ENCODE measurements around the gene LAYN. TPM values are rescaled to one million over a fixed set of nuclear protein-coding genes. Genes with fewer than 3 reads are reported as not detected.

LAYN gene
- total and polyA plus RNA-seq, 2 donors = 11.5 to 30.9 TPM

DNA sequence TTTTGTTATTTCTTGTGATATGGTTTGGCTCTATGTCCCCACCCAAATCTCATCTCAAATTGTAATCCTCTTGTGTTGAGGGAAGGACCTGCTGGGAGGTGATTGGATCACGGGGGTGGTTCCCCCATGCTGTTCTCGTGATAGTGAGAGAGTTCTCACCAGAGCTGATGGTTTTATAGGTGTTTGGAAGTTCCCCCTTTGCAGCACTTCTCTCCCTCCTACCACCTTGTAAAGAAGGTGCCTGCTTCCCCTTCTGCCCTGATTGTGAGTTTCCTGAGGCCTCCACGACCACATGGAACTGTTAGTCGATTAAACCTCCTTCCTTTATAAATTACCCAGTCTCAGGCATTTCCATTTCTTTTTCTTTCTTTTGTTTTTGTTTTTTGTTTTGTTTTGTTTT lies 37.3 kb downstream of the LAYN start:
- Histone ChIP-seq H3K27ac (ENCODE audit: low read depth in 1 of 2, low read length in 1 of 2) (no peak overlapping the region), H3K36me3 (ENCODE audit: control insufficient read depth in 2 of 2, insufficient read depth in 2 of 2, low read length in 1 of 2) (no peaks in the 10 kb centered on the region), H3K9me3 (ENCODE audit: control insufficient read depth in 2 of 2, insufficient read depth in 1 of 2, low read length in 1 of 2) (no peaks in the 10 kb centered on the region), H3K4me1 (ENCODE audit: control insufficient read depth in 2 of 2, insufficient read depth in 2 of 2, low read length in 2 of 2) (no peaks in the 10 kb centered on the region), H3K27me3 (ENCODE audit: control insufficient read depth in 2 of 2, insufficient read depth in 1 of 2, low read length in 1 of 2) (no peaks in the 10 kb centered on the region), H3K4me3 (ENCODE audit: low read length in 2 of 2) (no peak overlapping the region)
- WGBS = 52% methylated on average over 4 of the region's 4 CpGs
- DNase-seq (ENCODE audit: low read depth in 6 of 9, low spot score in 9 of 9) = no peak

DNA sequence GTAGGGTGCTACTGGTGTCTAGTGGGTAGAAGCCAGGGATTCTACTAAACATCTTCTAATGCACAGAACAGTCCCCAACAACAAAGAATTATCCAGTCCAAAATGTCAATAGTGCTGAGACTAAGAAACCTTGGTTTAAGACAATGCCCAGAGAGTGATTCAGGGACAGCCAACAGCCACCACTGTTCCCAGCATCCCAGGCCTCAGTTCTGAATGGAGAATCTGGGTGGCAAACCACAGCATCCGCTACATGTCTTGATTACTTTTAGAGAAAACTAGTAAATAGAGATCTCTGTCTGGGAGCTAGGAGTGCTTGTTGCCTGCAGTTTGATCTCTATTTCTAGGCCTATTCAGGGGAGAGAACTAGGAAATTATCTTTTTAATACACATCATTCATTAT lies 40.8 kb downstream of the LAYN start:
- H3K27ac ChIP-seq (ENCODE audit: low read depth in 1 of 2, low read length in 1 of 2) = no peak overlapping the region
- 94% methylated on average over 1 of the region's 1 CpG for WGBS
- H3K36me3 ChIP-seq (ENCODE audit: control insufficient read depth in 2 of 2, insufficient read depth in 2 of 2, low read length in 1 of 2) = no peaks in the 10 kb centered on the region
- H3K4me1 ChIP-seq (ENCODE audit: control insufficient read depth in 2 of 2, insufficient read depth in 2 of 2, low read length in 2 of 2) = no peaks in the 10 kb centered on the region
- no peaks in the 10 kb centered on the region for H3K27me3 ChIP-seq (ENCODE audit: control insufficient read depth in 2 of 2, insufficient read depth in 1 of 2, low read length in 1 of 2)
- no peaks in the 10 kb centered on the region for H3K9me3 ChIP-seq (ENCODE audit: control insufficient read depth in 2 of 2, insufficient read depth in 1 of 2, low read length in 1 of 2)
- no peak for DNase-seq (ENCODE audit: low read depth in 6 of 9, low spot score in 9 of 9)
- H3K4me3 ChIP-seq (ENCODE audit: low read length in 2 of 2) = no peak overlapping the region

GRCh38 chr11:111582163-111582562 lies 41.6 kb downstream of the LAYN start:
- Histone ChIP-seq H3K36me3 (ENCODE audit: control insufficient read depth in 2 of 2, insufficient read depth in 2 of 2, low read length in 1 of 2) (no peaks in the 10 kb centered on the region), H3K27me3 (ENCODE audit: control insufficient read depth in 2 of 2, insufficient read depth in 1 of 2, low read length in 1 of 2) (no peaks in the 10 kb centered on the region), H3K9me3 (ENCODE audit: control insufficient read depth in 2 of 2, insufficient read depth in 1 of 2, low read length in 1 of 2) (no peaks in the 10 kb centered on the region), H3K4me1 (ENCODE audit: control insufficient read depth in 2 of 2, insufficient read depth in 2 of 2, low read length in 2 of 2) (no peaks in the 10 kb centered on the region), H3K27ac (ENCODE audit: low read depth in 1 of 2, low read length in 1 of 2) (no peak overlapping the region), H3K4me3 (ENCODE audit: low read length in 2 of 2) (no peak overlapping the region)
- no peak for DNase-seq (ENCODE audit: low read depth in 6 of 9, low spot score in 9 of 9)

GRCh38 chr11:111582881-111583280 lies 42.4 kb downstream of the LAYN start:
- Histone ChIP-seq H3K9me3 (ENCODE audit: control insufficient read depth in 2 of 2, insufficient read depth in 1 of 2, low read length in 1 of 2) (no peaks in the 10 kb centered on the region), H3K36me3 (ENCODE audit: control insufficient read depth in 2 of 2, insufficient read depth in 2 of 2, low read length in 1 of 2) (no peaks in the 10 kb centered on the region), H3K27me3 (ENCODE audit: control insufficient read depth in 2 of 2, insufficient read depth in 1 of 2, low read length in 1 of 2) (no peaks in the 10 kb centered on the region), H3K4me1 (ENCODE audit: control insufficient read depth in 2 of 2, insufficient read depth in 2 of 2, low read length in 2 of 2) (no peaks in the 10 kb centered on the region), H3K27ac (ENCODE audit: low read depth in 1 of 2, low read length in 1 of 2) (no peak overlapping the region), H3K4me3 (ENCODE audit: low read length in 2 of 2) (no peak overlapping the region)
- no peak for DNase-seq (ENCODE audit: low read depth in 6 of 9, low spot score in 9 of 9)
- 89% methylated on average over 4 of the region's 4 CpGs for WGBS

- no peak overlapping the region for H3K4me3 ChIP-seq (ENCODE audit: low read length in 2 of 2)
- no peaks in the 10 kb centered on the region for H3K9me3 ChIP-seq (ENCODE audit: control insufficient read depth in 2 of 2, insufficient read depth in 1 of 2, low read length in 1 of 2)
- DNase-seq (ENCODE audit: low read depth in 6 of 9, low spot score in 9 of 9) = no peak
- no peaks in the 10 kb centered on the region for H3K36me3 ChIP-seq (ENCODE audit: control insufficient read depth in 2 of 2, insufficient read depth in 2 of 2, low read length in 1 of 2)
- WGBS = 51% methylated on average over 2 of the region's 2 CpGs
- no peaks in the 10 kb centered on the region for H3K27me3 ChIP-seq (ENCODE audit: control insufficient read depth in 2 of 2, insufficient read depth in 1 of 2, low read length in 1 of 2)
- no peak overlapping the region for H3K27ac ChIP-seq (ENCODE audit: low read depth in 1 of 2, low read length in 1 of 2)
- H3K4me1 ChIP-seq (ENCODE audit: control insufficient read depth in 2 of 2, insufficient read depth in 2 of 2, low read length in 2 of 2) = no peaks in the 10 kb centered on the region
These were observed 44.9 kb downstream of the LAYN start for GRCh38 chr11:111585371-111585770.

DNA sequence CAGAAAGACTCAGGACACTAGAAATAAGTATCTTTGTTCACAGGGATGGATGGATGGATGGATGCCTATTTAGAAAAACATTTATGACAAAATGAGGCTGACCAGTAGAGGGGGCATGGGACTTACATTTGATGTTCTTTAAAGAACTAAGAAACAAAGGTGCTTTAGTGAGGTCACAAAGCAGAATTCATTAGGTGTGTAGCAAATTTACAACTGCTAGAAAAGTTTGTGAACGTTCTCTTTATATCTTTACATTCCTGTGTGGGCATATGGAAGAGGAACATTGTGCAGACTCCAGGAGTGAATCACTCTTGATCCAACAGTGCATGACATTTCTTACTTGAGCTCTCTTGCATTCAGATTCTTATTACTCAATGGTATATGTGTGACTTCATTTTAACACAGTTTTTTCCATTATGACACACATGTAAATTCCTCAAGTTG lies 45.9 kb downstream of the LAYN start:
- H3K9me3 ChIP-seq (ENCODE audit: control insufficient read depth in 2 of 2, insufficient read depth in 1 of 2, low read length in 1 of 2) = no peaks in the 10 kb centered on the region
- no peak overlapping the region for H3K27ac ChIP-seq (ENCODE audit: low read depth in 1 of 2, low read length in 1 of 2)
- 37% methylated on average over 1 of the region's 1 CpG for WGBS
- H3K27me3 ChIP-seq (ENCODE audit: control insufficient read depth in 2 of 2, insufficient read depth in 1 of 2, low read length in 1 of 2) = no peaks in the 10 kb centered on the region
- peak in 7 of 9 donors; percentile 33 to 74 (median 54) for DNase-seq (ENCODE audit: low read depth in 6 of 9, low spot score in 9 of 9)
- no peak overlapping the region for H3K4me3 ChIP-seq (ENCODE audit: low read length in 2 of 2)
- H3K4me1 ChIP-seq (ENCODE audit: control insufficient read depth in 2 of 2, insufficient read depth in 2 of 2, low read length in 2 of 2) = no peaks in the 10 kb centered on the region
- no peaks in the 10 kb centered on the region for H3K36me3 ChIP-seq (ENCODE audit: control insufficient read depth in 2 of 2, insufficient read depth in 2 of 2, low read length in 1 of 2)

DNA sequence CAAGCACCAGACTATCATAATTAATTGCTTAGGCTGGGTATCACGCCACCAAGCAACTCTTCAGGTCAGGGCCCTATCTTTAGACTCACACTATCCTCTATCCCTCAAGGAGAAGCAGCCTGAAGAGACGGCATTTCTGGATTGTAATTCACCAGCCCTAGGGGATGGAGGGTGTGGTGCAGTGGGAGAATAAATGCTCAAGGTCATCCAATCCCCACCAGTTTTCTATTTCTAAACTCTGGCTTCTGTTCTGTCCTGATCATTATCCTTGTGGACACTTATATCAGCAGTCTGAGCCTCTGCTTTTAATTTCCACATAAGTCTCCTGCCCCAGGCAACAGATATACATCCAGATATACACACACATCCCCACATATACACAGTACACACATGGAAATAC lies 48.6 kb downstream of the LAYN start:
- Histone ChIP-seq H3K4me3 (ENCODE audit: low read length in 2 of 2) (no peak overlapping the region), H3K27me3 (ENCODE audit: control insufficient read depth in 2 of 2, insufficient read depth in 1 of 2, low read length in 1 of 2) (no peaks in the 10 kb centered on the region), H3K4me1 (ENCODE audit: control insufficient read depth in 2 of 2, insufficient read depth in 2 of 2, low read length in 2 of 2) (no peaks in the 10 kb centered on the region), H3K36me3 (ENCODE audit: control insufficient read depth in 2 of 2, insufficient read depth in 2 of 2, low read length in 1 of 2) (no peaks in the 10 kb centered on the region), H3K27ac (ENCODE audit: low read depth in 1 of 2, low read length in 1 of 2) (no peak overlapping the region), H3K9me3 (ENCODE audit: control insufficient read depth in 2 of 2, insufficient read depth in 1 of 2, low read length in 1 of 2) (no peaks in the 10 kb centered on the region)
- no peak for DNase-seq (ENCODE audit: low read depth in 6 of 9, low spot score in 9 of 9)
- WGBS = 100% methylated on average over 2 of the region's 2 CpGs

- Histone ChIP-seq H3K27ac (ENCODE audit: low read depth in 1 of 2, low read length in 1 of 2) (no peak overlapping the region), H3K36me3 (ENCODE audit: control insufficient read depth in 2 of 2, insufficient read depth in 2 of 2, low read length in 1 of 2) (no peaks in the 10 kb centered on the region), H3K4me3 (ENCODE audit: low read length in 2 of 2) (no peak overlapping the region), H3K27me3 (ENCODE audit: control insufficient read depth in 2 of 2, insufficient read depth in 1 of 2, low read length in 1 of 2) (no peaks in the 10 kb centered on the region), H3K4me1 (ENCODE audit: control insufficient read depth in 2 of 2, insufficient read depth in 2 of 2, low read length in 2 of 2) (no peaks in the 10 kb centered on the region), H3K9me3 (ENCODE audit: control insufficient read depth in 2 of 2, insufficient read depth in 1 of 2, low read length in 1 of 2) (no peaks in the 10 kb centered on the region)
- no peak for DNase-seq (ENCODE audit: low read depth in 6 of 9, low spot score in 9 of 9)
- WGBS = 96% methylated on average over 5 of the region's 5 CpGs
These were observed 49.5 kb downstream of the LAYN start for GRCh38 chr11:111589886-111590499.

GRCh38 chr11:111591187-111591960 lies 50.9 kb downstream of the LAYN start:
- 82% methylated on average over 4 of the region's 4 CpGs for WGBS

More at GRCh38 chr11:111591187-111591960, 50.9 kb downstream of the LAYN start:
- Histone ChIP-seq H3K27ac (ENCODE audit: low read depth in 1 of 2, low read length in 1 of 2) (no peak overlapping the region), H3K27me3 (ENCODE audit: control insufficient read depth in 2 of 2, insufficient read depth in 1 of 2, low read length in 1 of 2) (no peaks in the 10 kb centered on the region), H3K4me3 (ENCODE audit: low read length in 2 of 2) (no peak overlapping the region), H3K36me3 (ENCODE audit: control insufficient read depth in 2 of 2, insufficient read depth in 2 of 2, low read length in 1 of 2) (no peaks in the 10 kb centered on the region), H3K9me3 (ENCODE audit: control insufficient read depth in 2 of 2, insufficient read depth in 1 of 2, low read length in 1 of 2) (no peaks in the 10 kb centered on the region), H3K4me1 (ENCODE audit: control insufficient read depth in 2 of 2, insufficient read depth in 2 of 2, low read length in 2 of 2) (no peaks in the 10 kb centered on the region)
- DNase-seq (ENCODE audit: low read depth in 6 of 9, low spot score in 9 of 9) = no peak

All from thymus (tissue), 11 donors.